ENCODE data around the gene GID8. TPM values are rescaled to one million over a fixed set of nuclear protein-coding genes. Genes with fewer than 3 reads are reported as not detected.

GID8 gene
- total and polyA plus RNA-seq, 2 of the 13 experiments (the other 11 are each of a cell fraction or from before 2014, with no cell fraction given) = 39.6 to 59.8 TPM

- no peak for TF ChIP-seq MNT (IDR thresholded peaks at IDR 0.05)
- peak; percentile 96 for TF ChIP-seq ZNF749 (CRISPR knock-in tag; IDR thresholded peaks at IDR 0.05; ENCODE audit: borderline replicate concordance)
- TF ChIP-seq ZNF781 (CRISPR knock-in tag; IDR thresholded peaks at IDR 0.05; ENCODE audit: borderline replicate concordance, not compliant biosample characterization) = no peak
- TF ChIP-seq ZNF441 (CRISPR knock-in tag; IDR thresholded peaks at IDR 0.05; ENCODE audit: borderline replicate concordance) = peak; percentile 75; the same call in 1 of the 2 replicates
- TF ChIP-seq, protein P1, sequence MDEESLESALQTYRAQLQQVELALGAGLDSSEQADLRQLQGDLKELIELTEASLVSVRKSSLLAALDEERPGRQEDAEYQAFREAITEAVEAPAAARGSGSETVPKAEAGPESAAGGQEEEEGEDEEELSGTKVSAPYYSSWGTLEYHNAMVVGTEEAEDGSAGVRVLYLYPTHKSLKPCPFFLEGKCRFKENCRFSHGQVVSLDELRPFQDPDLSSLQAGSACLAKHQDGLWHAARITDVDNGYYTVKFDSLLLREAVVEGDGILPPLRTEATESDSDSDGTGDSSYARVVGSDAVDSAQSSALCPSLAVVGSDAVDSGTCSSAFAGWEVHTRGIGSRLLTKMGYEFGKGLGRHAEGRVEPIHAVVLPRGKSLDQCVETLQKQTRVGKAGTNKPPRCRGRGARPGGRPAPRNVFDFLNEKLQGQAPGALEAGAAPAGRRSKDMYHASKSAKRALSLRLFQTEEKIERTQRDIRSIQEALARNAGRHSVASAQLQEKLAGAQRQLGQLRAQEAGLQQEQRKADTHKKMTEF (CRISPR knock-in tag; IDR thresholded peaks at IDR 0.05) = peak; percentile 92
- TF ChIP-seq ZNF770 (CRISPR knock-in tag; IDR thresholded peaks at IDR 0.05) = peak; percentile 39; the same call in 1 of the 2 replicates
- peak; percentile 91 for TF ChIP-seq KDM5A (IDR thresholded peaks at IDR 0.05; ENCODE audit: borderline replicate concordance, low read length)
- peak in 1 of 2 experiments; percentile 48; a peak in 1 of 4 replicates for TF ChIP-seq ATF4 (CRISPR knock-in tag; IDR thresholded peaks at IDR 0.05)
- peak; percentile 86; the same call in 1 of the 2 replicates for TF ChIP-seq IRF2 (CRISPR knock-in tag; IDR thresholded peaks at IDR 0.05)
- peak; percentile 83; the same call in 1 of the 2 replicates for TF ChIP-seq ZBTB2 (CRISPR knock-in tag; IDR thresholded peaks at IDR 0.05; ENCODE audit: low read depth)
- TF ChIP-seq, protein P2, sequence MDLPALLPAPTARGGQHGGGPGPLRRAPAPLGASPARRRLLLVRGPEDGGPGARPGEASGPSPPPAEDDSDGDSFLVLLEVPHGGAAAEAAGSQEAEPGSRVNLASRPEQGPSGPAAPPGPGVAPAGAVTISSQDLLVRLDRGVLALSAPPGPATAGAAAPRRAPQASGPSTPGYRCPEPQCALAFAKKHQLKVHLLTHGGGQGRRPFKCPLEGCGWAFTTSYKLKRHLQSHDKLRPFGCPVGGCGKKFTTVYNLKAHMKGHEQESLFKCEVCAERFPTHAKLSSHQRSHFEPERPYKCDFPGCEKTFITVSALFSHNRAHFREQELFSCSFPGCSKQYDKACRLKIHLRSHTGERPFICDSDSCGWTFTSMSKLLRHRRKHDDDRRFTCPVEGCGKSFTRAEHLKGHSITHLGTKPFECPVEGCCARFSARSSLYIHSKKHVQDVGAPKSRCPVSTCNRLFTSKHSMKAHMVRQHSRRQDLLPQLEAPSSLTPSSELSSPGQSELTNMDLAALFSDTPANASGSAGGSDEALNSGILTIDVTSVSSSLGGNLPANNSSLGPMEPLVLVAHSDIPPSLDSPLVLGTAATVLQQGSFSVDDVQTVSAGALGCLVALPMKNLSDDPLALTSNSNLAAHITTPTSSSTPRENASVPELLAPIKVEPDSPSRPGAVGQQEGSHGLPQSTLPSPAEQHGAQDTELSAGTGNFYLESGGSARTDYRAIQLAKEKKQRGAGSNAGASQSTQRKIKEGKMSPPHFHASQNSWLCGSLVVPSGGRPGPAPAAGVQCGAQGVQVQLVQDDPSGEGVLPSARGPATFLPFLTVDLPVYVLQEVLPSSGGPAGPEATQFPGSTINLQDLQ (CRISPR knock-in tag; IDR thresholded peaks at IDR 0.05) = no peak; the same call in 1 of the 2 replicates
- TF ChIP-seq ZNF704 (CRISPR knock-in tag; IDR thresholded peaks at IDR 0.05; ENCODE audit: borderline replicate concordance) = peak; percentile 28; the same call in 1 of the 2 replicates
- TF ChIP-seq ZNF607 (CRISPR knock-in tag; IDR thresholded peaks at IDR 0.05; ENCODE audit: borderline replicate concordance) = peak; percentile 68; the same call in 1 of the 2 replicates
Measured at GRCh38 chr20:62926229-62927127, 11.5 kb upstream of the GID8 start, which contains the start of gene DIDO1 (continued).
